ENCODE results near the gene CABLES2.

CABLES2 gene

GRCh38 chr20:62419759-62420158 lies 12.7 kb upstream of the CABLES2 start:
- DNase-seq (ENCODE audit: low spot score) (no peak), FAIRE-seq (no peak)

GRCh38 chr20:62418709-62419487 lies 11.8 kb upstream of the CABLES2 start:
- FAIRE-seq = no peak
- DNase-seq (ENCODE audit: low spot score) = no peak

GRCh38 chr20:62417981-62418708 lies 11.1 kb upstream of the CABLES2 start:
- DNase-seq (ENCODE audit: low spot score) (no peak), FAIRE-seq (no peak)

GRCh38 chr20:62416651-62417637 lies 9.9 kb upstream of the CABLES2 start:
- DNase-seq (ENCODE audit: low spot score) (no peak), FAIRE-seq (no peak)

- FAIRE-seq (no peak), DNase-seq (ENCODE audit: low spot score) (no peak)
These were observed 8.4 kb upstream of the CABLES2 start for GRCh38 chr20:62415354-62416111.

- peak; percentile 52 for DNase-seq (ENCODE audit: low spot score)
- no peak for FAIRE-seq
These were observed 6.9 kb upstream of the CABLES2 start for GRCh38 chr20:62413896-62414481.

GRCh38 chr20:62413025-62413570 lies 6.0 kb upstream of the CABLES2 start:
- FAIRE-seq (no peak), DNase-seq (ENCODE audit: low spot score) (no peak)

GRCh38 chr20:62412194-62413024 lies 5.3 kb upstream of the CABLES2 start:
- no peak for DNase-seq (ENCODE audit: low spot score)
- FAIRE-seq = no peak

GRCh38 chr20:62411479-62412193 lies 4.6 kb upstream of the CABLES2 start:
- DNase-seq (ENCODE audit: low spot score) = no peak
- FAIRE-seq = no peak

GRCh38 chr20:62410746-62411478 lies 3.8 kb upstream of the CABLES2 start:
- FAIRE-seq = no peak

GRCh38 chr20:62409931-62410745 lies 3.1 kb upstream of the CABLES2 start:
- FAIRE-seq = peak; percentile 88
- peak; percentile 68 for DNase-seq (ENCODE audit: low spot score)

More at GRCh38 chr20:62410746-62411478, 3.8 kb upstream of the CABLES2 start:
- no peak for DNase-seq (ENCODE audit: low spot score)

GRCh38 chr20:62409086-62409853 lies 2.2 kb upstream of the CABLES2 start:
- FAIRE-seq = no peak
- no peak for DNase-seq (ENCODE audit: low spot score)

GRCh38 chr20:62408640-62409039 lies 1.6 kb upstream of the CABLES2 start:
- FAIRE-seq (no peak), DNase-seq (ENCODE audit: low spot score) (no peak)

- no peak for FAIRE-seq
These were observed 970 bp upstream of the CABLES2 start for GRCh38 chr20:62408055-62408454.

GRCh38 chr20:62406635-62407176 lies 379 bp downstream of the CABLES2 start:
- no peak for FAIRE-seq
- DNase-seq (ENCODE audit: low spot score) = no peak

More at GRCh38 chr20:62408055-62408454, 970 bp upstream of the CABLES2 start:
- DNase-seq (ENCODE audit: low spot score) = no peak

- FAIRE-seq (peak; percentile 62), DNase-seq (ENCODE audit: low spot score) (no peak)
These were observed 1.0 kb downstream of the CABLES2 start for GRCh38 chr20:62405981-62406513.
